Gastroesophageal sphincter (tissue), 3 donors: Measurements from ENCODE around the gene VPS45.

Experiments used
- POLR2A ChIP-seq, 2 donors: fragments of 450-650 bp; IDR thresholded peaks; one replicate each; pipeline ENCODE4 v1.6.1; 2017; ENCODE audit warnings: antibody characterized with exemption in 2 of 2, mild to moderate bottlenecking in 2 of 2, moderate library complexity in 1 of 2
- POLR2AphosphoS5 ChIP-seq: sonication (generic); formaldehyde crosslinking; IDR thresholded peaks from one replicate; pipeline ENCODE4 v1.6.1; 2017; ENCODE audit warnings: antibody characterized with exemption
- TF ChIP-seq, protein P1 (sequence below), 4 experiments: fragments of 200-600 bp in 2 of 4; fragments of 450-650 bp in 2 of 4; sonication (generic) in 1 of 4; IDR thresholded peaks; one replicate each; pipeline ENCODE4 v1.5.1; 2017 to 2019; ENCODE audit warnings: antibody characterized with exemption in 4 of 4, mild to moderate bottlenecking in 2 of 4, moderate library complexity in 2 of 4

DNA sequence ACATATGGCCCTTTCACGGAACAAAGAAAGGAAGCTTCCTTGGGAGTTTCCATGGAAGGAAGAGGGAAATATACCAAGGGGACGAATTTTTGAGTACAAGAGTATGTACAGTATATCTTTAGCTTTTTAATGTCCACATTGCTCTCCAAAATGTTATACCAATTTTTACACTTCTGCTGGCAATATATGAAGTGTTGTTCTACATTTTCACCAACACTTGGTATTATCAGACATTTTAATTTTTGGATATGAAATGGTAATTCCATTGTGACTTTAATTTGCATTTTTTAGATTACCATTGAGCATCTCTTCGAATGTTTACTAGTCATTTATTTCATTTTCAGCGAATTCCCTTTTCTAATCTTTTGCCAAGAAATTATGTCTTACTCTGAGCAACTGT is 5.5 kb upstream of the VPS45 start:
- TF ChIP-seq, protein P1, sequence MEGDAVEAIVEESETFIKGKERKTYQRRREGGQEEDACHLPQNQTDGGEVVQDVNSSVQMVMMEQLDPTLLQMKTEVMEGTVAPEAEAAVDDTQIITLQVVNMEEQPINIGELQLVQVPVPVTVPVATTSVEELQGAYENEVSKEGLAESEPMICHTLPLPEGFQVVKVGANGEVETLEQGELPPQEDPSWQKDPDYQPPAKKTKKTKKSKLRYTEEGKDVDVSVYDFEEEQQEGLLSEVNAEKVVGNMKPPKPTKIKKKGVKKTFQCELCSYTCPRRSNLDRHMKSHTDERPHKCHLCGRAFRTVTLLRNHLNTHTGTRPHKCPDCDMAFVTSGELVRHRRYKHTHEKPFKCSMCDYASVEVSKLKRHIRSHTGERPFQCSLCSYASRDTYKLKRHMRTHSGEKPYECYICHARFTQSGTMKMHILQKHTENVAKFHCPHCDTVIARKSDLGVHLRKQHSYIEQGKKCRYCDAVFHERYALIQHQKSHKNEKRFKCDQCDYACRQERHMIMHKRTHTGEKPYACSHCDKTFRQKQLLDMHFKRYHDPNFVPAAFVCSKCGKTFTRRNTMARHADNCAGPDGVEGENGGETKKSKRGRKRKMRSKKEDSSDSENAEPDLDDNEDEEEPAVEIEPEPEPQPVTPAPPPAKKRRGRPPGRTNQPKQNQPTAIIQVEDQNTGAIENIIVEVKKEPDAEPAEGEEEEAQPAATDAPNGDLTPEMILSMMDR (IDR thresholded peaks at IDR 0.05), result no peak
- TF ChIP-seq POLR2A (IDR thresholded peaks at IDR 0.05) (no peak), POLR2AphosphoS5 (no peak)
